Erythroblast (primary cell): ENCODE measurements around the gene DOCK9.

Source experiments
- GATA1 ChIP-seq: IDR thresholded peaks from 2 replicates; pipeline ENCODE4 v1.6.1; 2011; ENCODE audit warnings: low read depth, mild to moderate bottlenecking, control low read depth, low read length, moderate library complexity
- POLR2A ChIP-seq: IDR thresholded peaks from 2 replicates; pipeline ENCODE4 v1.6.1; 2011; ENCODE audit warnings: mild to moderate bottlenecking, low read length

DNA sequence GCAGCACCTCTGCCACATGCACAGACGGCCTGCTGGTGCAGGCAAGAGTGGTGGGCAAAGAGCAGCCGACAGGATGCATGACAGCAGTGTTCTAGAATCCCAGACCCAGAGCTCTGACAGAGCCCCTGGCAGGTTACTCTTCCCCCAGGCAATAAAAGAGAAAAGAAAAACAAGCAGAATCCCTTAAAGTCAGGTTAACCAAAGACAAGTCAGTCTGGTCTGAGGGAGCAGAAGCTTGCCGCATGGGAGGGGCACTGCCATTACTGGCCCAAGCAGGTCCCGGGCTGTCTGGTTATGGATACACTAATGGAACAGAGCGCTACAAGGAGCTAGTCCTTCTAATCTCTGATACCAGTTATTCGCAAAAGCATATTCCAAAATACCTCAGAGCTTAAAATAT is 36.1 kb upstream of the DOCK9 start:
- TF ChIP-seq POLR2A = no peak
- no peak for TF ChIP-seq GATA1
